Measurements from ENCODE around the gene ST7. TPM values are rescaled to one million over a fixed set of nuclear protein-coding genes. Genes with fewer than 3 reads are reported as not detected.

The ST7 gene
- total and polyA plus RNA-seq, 2 of the 8 experiments (the other 6 are each of a cell fraction or from before 2014, with no cell fraction given): 16.3 to 18.0 TPM

DNA sequence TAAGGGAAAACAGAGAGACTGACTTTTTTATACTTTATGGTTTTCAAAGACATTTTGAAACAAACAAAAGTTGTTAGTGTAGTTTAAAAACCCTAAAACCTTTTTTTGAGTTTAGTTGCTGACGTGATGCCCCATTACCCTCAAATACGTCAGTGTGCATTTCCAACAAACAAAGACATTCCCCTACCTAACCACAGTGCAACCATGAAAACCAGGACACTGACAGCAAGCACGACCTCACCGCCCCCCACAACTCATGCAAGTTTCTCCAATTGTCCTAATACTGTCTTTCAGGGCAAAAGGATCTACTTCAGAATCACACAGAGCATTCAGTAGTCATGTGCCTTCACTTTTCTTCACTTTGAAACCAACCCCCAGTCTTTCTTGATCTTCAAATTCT lies 294.5 kb downstream of the ST7 start:
- no peak overlapping the region for H2BK120ac ChIP-seq (replicated peaks; ENCODE audit: low read depth, low read length)
- ChIA-PET CTCF (ENCODE audit: partially characterized antibody) (interaction anchor here (1.1 kb wide), 1 partner anchor 86 kb away, joined by 4 read pairs; no protein-coding TSS in a partner anchor), POLR2A (ENCODE audit: partially characterized antibody) (no interaction called here)
- no peaks in the 10 kb centered on the region for H3K4me1 ChIP-seq (replicated peaks in 1 of 4; ENCODE audit: control insufficient read depth in 3 of 4, insufficient read depth in 4 of 4, low read length in 3 of 4)
- no peak overlapping the region for H4K8ac ChIP-seq (ENCODE audit: extremely low read depth, insufficient read depth, low read length)
- no peak overlapping the region for H2AK5ac ChIP-seq (ENCODE audit: low read depth, low read length)
- H3K23me2 ChIP-seq (ENCODE audit: low read depth, low read length): no peaks in the 10 kb centered on the region
- no peak overlapping the region for H4K91ac ChIP-seq (replicated peaks; ENCODE audit: insufficient read length, low read length)
- no peaks in the 10 kb centered on the region for H4K20me1 ChIP-seq (replicated peaks in 1 of 2; ENCODE audit: control insufficient read depth in 1 of 2, insufficient read depth in 2 of 2, low read length in 2 of 2)
- no peak overlapping the region for H3K56ac ChIP-seq (replicated peaks; ENCODE audit: insufficient read length, low read depth, low read length)
- no peak overlapping the region for H3K4ac ChIP-seq (replicated peaks; ENCODE audit: insufficient read length, low read depth, low read length)
- no peak overlapping the region for H3K4me2 ChIP-seq (ENCODE audit: insufficient read depth in 1 of 2, low read depth in 2 of 2, low read length in 2 of 2)
- no peak overlapping the region for H3K14ac ChIP-seq (ENCODE audit: insufficient read length)
- H2BK20ac ChIP-seq (ENCODE audit: low read length): no peak overlapping the region
- H3K18ac ChIP-seq (ENCODE audit: extremely low read depth, low read length): no peak overlapping the region
- H2BK15ac ChIP-seq (ENCODE audit: low read length): no peak overlapping the region
- H3K9me3 ChIP-seq (ENCODE audit: insufficient read depth in 2 of 2, low read depth in 1 of 2, low read length in 1 of 2): peaks cover 2 to 9% of the 10 kb centered on the region in 2 experiments; a peak in 1 of 4 replicates
- 91% methylated on average over 4 of the region's 4 CpGs; no CpG with 5 or more reads in 1 of the 2 experiments for WGBS, 2 experiments (ENCODE audit: extremely low coverage in 1 of 2, insufficient coverage in 1 of 2, insufficient read length in 1 of 2, insufficient replicate concordance in 2 of 2, low coverage in 1 of 2, low lambda C conversion rate in 2 of 2, missing lambda C conversion rate in 1 of 2)
- no peak overlapping the region for H3K23ac ChIP-seq (ENCODE audit: insufficient read length)
- H3K79me1 ChIP-seq (ENCODE audit: low read depth, low read length): no peaks in the 10 kb centered on the region
- FAIRE-seq (no peak), DNase-seq (ENCODE audit: low read depth in 1 of 2, low spot score in 2 of 2) (no peak)
- TF ChIP-seq POLR2A (IDR thresholded peaks at IDR 0.05; ENCODE audit: control extremely low read depth in 1 of 2, low read depth in 2 of 2, low read length in 2 of 2) (no peak), HDAC2 (IDR thresholded peaks at IDR 0.05; ENCODE audit: borderline replicate concordance in 1 of 2, low read depth in 2 of 2, low read length in 2 of 2) (no peak)
- no peaks in the 10 kb centered on the region for H3K79me2 ChIP-seq (ENCODE audit: control insufficient read depth in 1 of 2, insufficient read depth in 2 of 2, low read length in 2 of 2)
- no peak overlapping the region for H3K4me3 ChIP-seq (ENCODE audit: extremely low read depth in 1 of 4, insufficient read depth in 2 of 4, low read depth in 3 of 4, low read length in 4 of 4)
- H3K27ac ChIP-seq (ENCODE audit: low read depth, low read length): no peak overlapping the region
- no peaks in the 10 kb centered on the region for H3K36me3 ChIP-seq (ENCODE audit: control insufficient read depth in 2 of 4, insufficient read depth in 4 of 4, low read length in 3 of 4)
- H3K27me3 ChIP-seq (replicated peaks in 1 of 4; ENCODE audit: control insufficient read depth in 3 of 4, extremely low read depth in 1 of 4, insufficient read depth in 3 of 4, low read length in 3 of 4): no peaks in the 10 kb centered on the region; a peak in 1 of 7 replicates
- H2BK5ac ChIP-seq (ENCODE audit: low read depth, low read length): no peak overlapping the region
- no peak overlapping the region for H2BK12ac ChIP-seq (ENCODE audit: low read depth, low read length)
- no peak overlapping the region for H3K9ac ChIP-seq (replicated peaks in 1 of 4; ENCODE audit: extremely low read depth in 1 of 4, low read depth in 3 of 4, low read length in 3 of 4)
- H4K5ac ChIP-seq (ENCODE audit: insufficient read length, low read depth, low read length): no peak overlapping the region
- H2AFZ ChIP-seq (ENCODE audit: low read length): no peak overlapping the region

All from H1 (cell line).